Limb (tissue), 2 donors: ENCODE results near the gene ANKFY1.

Experiments
- DNase-seq, 2 donors: peaks; one replicate each; pipeline ENCODE4 v3.0.0-alpha.2; 2016; ENCODE audit errors: extremely low spot score in 2 of 2

ANKFY1 gene

DNA sequence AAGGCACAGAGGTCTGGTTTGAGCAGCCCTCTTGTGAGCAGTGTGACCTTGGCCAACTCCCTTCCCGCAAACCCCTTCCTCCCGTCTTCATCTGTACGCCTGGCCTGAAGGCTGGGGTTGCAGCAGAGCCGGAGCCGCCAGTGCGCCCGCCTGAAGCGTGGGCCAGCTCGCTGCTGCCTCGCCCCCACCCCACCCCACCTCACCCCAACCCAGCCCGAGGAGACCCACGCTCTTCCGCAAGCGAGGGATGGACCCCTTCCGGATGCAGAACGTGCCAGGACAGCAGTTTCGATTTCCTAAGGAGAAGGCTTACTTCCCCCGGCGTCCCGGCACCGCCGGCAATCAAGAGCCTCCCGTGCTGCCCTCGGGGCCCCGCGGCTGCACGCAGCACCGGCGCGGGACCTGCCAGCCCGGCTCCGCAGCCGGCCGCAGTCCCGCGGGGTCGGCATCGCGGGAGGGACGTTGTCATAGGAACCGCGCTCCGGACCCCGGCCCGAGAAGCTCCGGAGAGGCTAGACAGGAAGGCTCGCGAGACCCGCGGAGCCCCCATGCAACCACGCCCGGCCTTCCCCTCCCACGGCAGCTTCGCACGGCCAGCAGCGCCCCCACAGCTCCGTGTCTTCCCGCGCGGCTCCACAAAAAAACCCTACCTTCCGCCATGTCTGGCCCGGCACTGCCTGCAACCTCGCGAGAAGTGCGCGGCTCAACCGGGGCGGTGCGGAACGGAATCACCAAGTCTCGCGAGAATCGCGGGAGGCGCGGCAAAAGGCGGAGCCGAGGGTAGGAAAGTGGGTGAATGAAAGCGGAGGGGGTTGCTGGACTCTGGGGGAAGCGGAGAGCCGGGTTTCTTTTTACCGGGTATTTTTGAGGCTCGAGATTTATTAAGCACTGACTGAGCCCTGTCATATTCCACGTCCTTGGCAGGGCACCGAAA is at the start of gene ANKFY1:
Gene ANKFY1 (minus strand): TSS at position 698 of the 934 bp plus-strand sequence. CDS start 38 bp downstream, at position 660.
- peak; percentile 96 to 98 for DNase-seq

GRCh38 chr17:4310354-4311060 is 46.7 kb upstream of the ANKFY1 start:
- DNase-seq: no peak

GRCh38 chr17:4309897-4310296 is 46.1 kb upstream of the ANKFY1 start:
- no peak for DNase-seq

GRCh38 chr17:4307179-4307930 is 43.6 kb upstream of the ANKFY1 start:
- DNase-seq: no peak

- DNase-seq: no peak
Measured at GRCh38 chr17:4305224-4305623, 41.4 kb upstream of the ANKFY1 start.

- DNase-seq: peak in 1 of 2 donors; percentile 29
Measured at GRCh38 chr17:4304417-4305027, 40.7 kb upstream of the ANKFY1 start.

- DNase-seq: no peak
Measured at GRCh38 chr17:4301066-4301465, 37.3 kb upstream of the ANKFY1 start.

GRCh38 chr17:4297351-4297750 is 33.6 kb upstream of the ANKFY1 start:
- no peak for DNase-seq

DNA sequence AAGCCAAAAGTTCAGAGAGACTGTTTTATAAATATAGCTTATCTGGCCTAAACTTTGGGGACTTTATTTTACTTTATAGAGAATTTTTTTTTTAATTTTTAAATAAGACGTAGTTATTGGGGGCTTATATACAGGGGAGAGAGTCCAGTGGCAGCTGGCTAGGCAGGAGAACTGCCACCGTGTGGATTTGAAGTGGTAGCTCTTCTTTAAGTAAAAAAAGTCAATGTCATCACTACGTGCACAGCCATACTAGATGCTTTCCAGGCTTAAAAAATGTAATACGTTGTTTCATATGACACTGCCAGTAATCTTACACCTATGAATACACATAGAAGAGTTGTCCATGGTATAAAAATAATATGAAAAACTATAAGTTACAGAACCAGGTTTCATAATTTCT is 31.9 kb upstream of the ANKFY1 start:
- no peak for DNase-seq

DNA sequence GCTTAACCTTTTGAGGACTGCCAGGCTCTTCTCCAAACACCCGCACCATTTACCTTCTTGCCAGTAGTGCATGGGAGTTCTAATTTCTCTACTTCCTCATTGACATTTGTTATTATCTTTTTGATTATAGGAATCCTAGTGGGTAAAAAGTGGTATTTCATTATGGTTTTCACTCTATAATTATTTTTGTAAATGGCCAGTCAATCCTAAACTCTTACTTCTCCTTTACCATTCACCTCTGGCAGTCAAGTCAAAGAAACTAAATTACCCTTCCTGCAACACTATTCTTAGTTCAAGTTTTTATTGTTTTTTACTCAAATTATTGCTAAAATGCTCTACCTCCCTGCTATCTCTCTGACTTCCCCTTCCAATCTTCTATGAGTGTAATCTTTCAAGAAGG is 29.8 kb upstream of the ANKFY1 start:
- DNase-seq: no peak

- DNase-seq: no peak
Measured at GRCh38 chr17:4287710-4288109, 23.9 kb upstream of the ANKFY1 start.

GRCh38 chr17:4276514-4276913 is 12.7 kb upstream of the ANKFY1 start:
- no peak for DNase-seq

DNA sequence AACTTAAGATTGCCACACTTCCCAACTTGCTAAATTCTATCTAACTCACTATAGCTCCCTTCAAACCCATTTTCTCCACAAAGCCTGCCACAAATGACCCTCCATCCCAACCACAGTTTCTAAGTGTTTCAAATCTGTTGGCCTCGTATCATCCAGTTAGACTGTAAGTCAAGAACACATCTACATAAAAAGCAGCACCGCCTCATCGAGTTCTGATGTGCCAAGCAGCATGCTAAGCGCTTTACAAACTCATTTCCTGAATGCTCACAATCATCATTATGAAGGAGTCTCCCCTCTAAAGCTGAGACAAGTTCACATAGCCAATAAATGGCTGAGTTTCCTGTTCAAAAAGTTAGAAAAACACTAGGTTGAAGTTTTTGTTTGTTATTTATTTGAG is 9.2 kb upstream of the ANKFY1 start:
- DNase-seq: no peak

DNA sequence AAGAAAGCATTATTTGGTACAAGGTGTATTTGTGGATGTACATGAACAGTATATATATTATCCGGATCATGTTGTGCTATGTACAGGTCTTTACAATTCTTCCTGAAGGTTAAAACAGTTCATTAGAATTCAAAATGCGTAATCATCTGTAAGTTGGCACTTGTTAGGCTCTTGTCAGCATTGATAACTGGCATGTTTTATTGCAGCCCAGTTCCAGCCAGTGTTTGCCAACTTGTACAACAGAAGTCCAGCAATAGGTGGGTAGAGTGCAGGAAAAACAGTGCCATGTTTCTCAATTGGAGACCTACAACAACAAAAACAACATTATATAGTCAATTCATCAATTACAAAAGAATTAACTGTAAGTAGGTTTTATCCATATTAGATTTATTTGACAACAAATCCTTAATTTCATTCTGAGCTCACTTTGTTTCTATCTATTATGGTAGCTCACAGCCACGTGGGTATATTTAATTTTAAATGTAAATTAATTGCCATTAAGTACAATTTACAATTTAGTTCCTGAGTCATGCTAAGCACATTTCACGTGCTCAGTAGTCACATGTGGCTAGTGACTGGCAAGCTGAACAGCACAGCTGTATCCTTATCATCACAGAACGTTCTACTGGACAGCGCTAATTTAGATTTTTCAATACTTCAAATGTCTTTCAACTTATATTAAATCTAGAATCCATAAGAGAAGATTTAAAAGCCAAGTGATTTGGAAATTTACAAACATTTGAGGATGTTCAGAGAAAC is 8.6 kb upstream of the ANKFY1 start:
- DNase-seq: no peak

- no peak for DNase-seq
Measured at GRCh38 chr17:4270736-4271135, 7.0 kb upstream of the ANKFY1 start.

DNA sequence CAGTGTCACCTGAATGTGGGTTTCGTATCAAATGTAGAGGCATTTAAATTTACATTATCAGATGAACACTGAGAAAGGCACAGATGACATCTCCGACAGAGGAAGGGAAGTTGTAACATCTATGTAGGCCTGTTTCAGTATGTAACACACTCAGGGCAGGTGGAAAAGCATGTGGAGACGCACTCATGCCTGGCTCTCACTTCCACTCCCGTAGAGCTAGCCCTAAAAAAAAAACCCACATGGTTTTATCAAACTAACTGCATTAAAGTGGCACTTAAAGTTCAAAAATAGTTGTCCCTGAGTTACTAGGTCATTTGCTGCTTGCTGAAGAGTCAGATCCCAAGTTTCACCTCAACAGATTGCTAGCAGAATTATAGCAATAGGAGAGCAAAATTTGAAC is 6.1 kb upstream of the ANKFY1 start:
- DNase-seq: no peak

GRCh38 chr17:4267402-4267801 is 3.6 kb upstream of the ANKFY1 start:
- DNase-seq: peak in 1 of 2 donors; percentile 26

DNA sequence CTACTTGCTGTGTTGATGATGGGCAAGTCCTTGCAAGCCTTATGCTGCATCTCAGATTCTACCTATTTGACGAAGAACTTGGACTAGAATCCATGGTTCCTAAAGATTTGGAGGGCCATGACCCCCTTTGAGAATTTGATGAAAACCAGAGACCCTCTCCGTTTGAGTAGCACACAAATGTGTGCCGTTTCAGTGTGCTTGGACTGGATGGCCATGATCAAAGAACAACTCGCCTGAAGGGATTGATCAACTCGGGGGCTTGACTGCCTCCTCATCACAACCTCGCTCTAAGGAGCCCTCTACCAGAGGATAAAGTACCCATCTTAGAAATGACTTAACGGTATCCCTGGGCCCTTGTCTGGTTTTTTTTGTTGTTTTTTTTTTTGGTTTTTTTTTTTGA is 2.8 kb upstream of the ANKFY1 start:
- no peak for DNase-seq

- DNase-seq: no peak
Measured at GRCh38 chr17:4262703-4263102, 1.1 kb downstream of the ANKFY1 start.

- no peak for DNase-seq
Measured at GRCh38 chr17:4261452-4261851, 2.3 kb downstream of the ANKFY1 start.

- DNase-seq: no peak
Measured at GRCh38 chr17:4258867-4259266, 4.9 kb downstream of the ANKFY1 start.
